ENCODE results near the gene GCAT.
"Not testable (repeated sequence)": the region's sequence is repeated elsewhere in the genome, so short reads cannot be mapped to it uniquely, and the experiment has no call there.

The GCAT gene

GRCh38 chr22:37794376-37794775 lies 13.4 kb upstream of the GCAT start:
- no peak overlapping the region for H3K9ac ChIP-seq (ENCODE audit: low read length)
- no peak overlapping the region for H3K27ac ChIP-seq (ENCODE audit: low read depth, low read length)
- H3K4me3 ChIP-seq (ENCODE audit: low read length) = no peak overlapping the region
- no peaks in the 10 kb centered on the region for H3K36me3 ChIP-seq (ENCODE audit: control insufficient read depth, insufficient read depth, low read length)
- H3K27me3 ChIP-seq (ENCODE audit: control insufficient read depth, insufficient read depth, low read length) = no peaks in the 10 kb centered on the region
- no peaks in the 10 kb centered on the region for H3K4me1 ChIP-seq (ENCODE audit: control insufficient read depth, insufficient read depth, low read length)

GRCh38 chr22:37796079-37796478 lies 11.7 kb upstream of the GCAT start:
- H3K4me1 ChIP-seq (ENCODE audit: control insufficient read depth, insufficient read depth, low read length) = no peaks in the 10 kb centered on the region
- no peak overlapping the region for H3K4me3 ChIP-seq (ENCODE audit: low read length)
- no peak overlapping the region for H3K27ac ChIP-seq (ENCODE audit: low read depth, low read length)
- H3K27me3 ChIP-seq (ENCODE audit: control insufficient read depth, insufficient read depth, low read length) = no peaks in the 10 kb centered on the region
- no peak overlapping the region for H3K9ac ChIP-seq (ENCODE audit: low read length)
- H3K36me3 ChIP-seq (ENCODE audit: control insufficient read depth, insufficient read depth, low read length) = no peaks in the 10 kb centered on the region

GRCh38 chr22:37797259-37797658 lies 10.5 kb upstream of the GCAT start:
- H3K36me3 ChIP-seq (ENCODE audit: control insufficient read depth, insufficient read depth, low read length); H3K4me3 ChIP-seq (ENCODE audit: low read length); H3K27ac ChIP-seq (ENCODE audit: low read depth, low read length); H3K27me3 ChIP-seq (ENCODE audit: control insufficient read depth, insufficient read depth, low read length); H3K4me1 ChIP-seq (ENCODE audit: control insufficient read depth, insufficient read depth, low read length); H3K9ac ChIP-seq (ENCODE audit: low read length): not testable (repeated sequence)

- Histone ChIP-seq H3K4me3 (ENCODE audit: low read length) (no peak overlapping the region), H3K27me3 (ENCODE audit: control insufficient read depth, insufficient read depth, low read length) (no peaks in the 10 kb centered on the region), H3K4me1 (ENCODE audit: control insufficient read depth, insufficient read depth, low read length) (peaks cover 4% of the 10 kb centered on the region), H3K36me3 (ENCODE audit: control insufficient read depth, insufficient read depth, low read length) (no peaks in the 10 kb centered on the region), H3K27ac (ENCODE audit: low read depth, low read length) (no peak overlapping the region), H3K9ac (ENCODE audit: low read length) (no peak overlapping the region)
These were observed 9.7 kb upstream of the GCAT start for GRCh38 chr22:37797874-37798500.

- H3K9ac ChIP-seq (ENCODE audit: low read length); H3K27ac ChIP-seq (ENCODE audit: low read depth, low read length); H3K4me3 ChIP-seq (ENCODE audit: low read length); H3K27me3 ChIP-seq (ENCODE audit: control insufficient read depth, insufficient read depth, low read length); H3K4me1 ChIP-seq (ENCODE audit: control insufficient read depth, insufficient read depth, low read length); H3K36me3 ChIP-seq (ENCODE audit: control insufficient read depth, insufficient read depth, low read length): not testable (repeated sequence)
These were observed 7.8 kb upstream of the GCAT start for GRCh38 chr22:37799979-37800378.

GRCh38 chr22:37801946-37802309 lies 5.8 kb upstream of the GCAT start:
- H3K36me3 ChIP-seq (ENCODE audit: control insufficient read depth, insufficient read depth, low read length) = no peaks in the 10 kb centered on the region
- H3K27ac ChIP-seq (ENCODE audit: low read depth, low read length) = peak overlapping the region; percentile 64
- H3K27me3 ChIP-seq (ENCODE audit: control insufficient read depth, insufficient read depth, low read length) = no peaks in the 10 kb centered on the region
- H3K9ac ChIP-seq (ENCODE audit: low read length) = peak overlapping the region; percentile 11
- peaks cover 11% of the 10 kb centered on the region for H3K4me1 ChIP-seq (ENCODE audit: control insufficient read depth, insufficient read depth, low read length)
- H3K4me3 ChIP-seq (ENCODE audit: low read length) = peak overlapping the region; percentile 76

- Histone ChIP-seq H3K27ac (ENCODE audit: low read depth, low read length) (peak overlapping the region; percentile 64), H3K4me3 (ENCODE audit: low read length) (peak overlapping the region; percentile 76), H3K4me1 (ENCODE audit: control insufficient read depth, insufficient read depth, low read length) (peaks cover 11% of the 10 kb centered on the region), H3K9ac (ENCODE audit: low read length) (peak overlapping the region; percentile 11), H3K27me3 (ENCODE audit: control insufficient read depth, insufficient read depth, low read length) (no peaks in the 10 kb centered on the region), H3K36me3 (ENCODE audit: control insufficient read depth, insufficient read depth, low read length) (no peaks in the 10 kb centered on the region)
These were observed 5.2 kb upstream of the GCAT start for GRCh38 chr22:37802310-37803194.

GRCh38 chr22:37803195-37803638 lies 4.5 kb upstream of the GCAT start:
- H3K9ac ChIP-seq (ENCODE audit: low read length) = no peak overlapping the region
- no peak overlapping the region for H3K27ac ChIP-seq (ENCODE audit: low read depth, low read length)
- peak overlapping the region; percentile 76 for H3K4me3 ChIP-seq (ENCODE audit: low read length)

GRCh38 chr22:37803639-37804351 lies 3.9 kb upstream of the GCAT start:
- H3K9ac ChIP-seq (ENCODE audit: low read length) = no peak overlapping the region
- H3K4me3 ChIP-seq (ENCODE audit: low read length) = peak overlapping the region; percentile 60
- peak overlapping the region; percentile 93 for H3K27ac ChIP-seq (ENCODE audit: low read depth, low read length)
- H3K27me3 ChIP-seq (ENCODE audit: control insufficient read depth, insufficient read depth, low read length) = no peaks in the 10 kb centered on the region
- peaks cover 14% of the 10 kb centered on the region for H3K4me1 ChIP-seq (ENCODE audit: control insufficient read depth, insufficient read depth, low read length)
- no peaks in the 10 kb centered on the region for H3K36me3 ChIP-seq (ENCODE audit: control insufficient read depth, insufficient read depth, low read length)

More at GRCh38 chr22:37803195-37803638, 4.5 kb upstream of the GCAT start:
- no peaks in the 10 kb centered on the region for H3K27me3 ChIP-seq (ENCODE audit: control insufficient read depth, insufficient read depth, low read length)
- peaks cover 12% of the 10 kb centered on the region for H3K4me1 ChIP-seq (ENCODE audit: control insufficient read depth, insufficient read depth, low read length)
- H3K36me3 ChIP-seq (ENCODE audit: control insufficient read depth, insufficient read depth, low read length) = no peaks in the 10 kb centered on the region

- no peaks in the 10 kb centered on the region for H3K36me3 ChIP-seq (ENCODE audit: control insufficient read depth, insufficient read depth, low read length)
- H3K4me3 ChIP-seq (ENCODE audit: low read length) = peak overlapping the region; percentile 60
- peaks cover 14% of the 10 kb centered on the region for H3K4me1 ChIP-seq (ENCODE audit: control insufficient read depth, insufficient read depth, low read length)
- H3K27ac ChIP-seq (ENCODE audit: low read depth, low read length) = peak overlapping the region; percentile 93
- H3K9ac ChIP-seq (ENCODE audit: low read length) = peak overlapping the region; percentile 21
- H3K27me3 ChIP-seq (ENCODE audit: control insufficient read depth, insufficient read depth, low read length) = no peaks in the 10 kb centered on the region
These were observed 3.3 kb upstream of the GCAT start for GRCh38 chr22:37804352-37804880.

- Histone ChIP-seq H3K4me3 (ENCODE audit: low read length) (peak overlapping the region; percentile 60), H3K27me3 (ENCODE audit: control insufficient read depth, insufficient read depth, low read length) (no peaks in the 10 kb centered on the region), H3K36me3 (ENCODE audit: control insufficient read depth, insufficient read depth, low read length) (no peaks in the 10 kb centered on the region), H3K27ac (ENCODE audit: low read depth, low read length) (peak overlapping the region; percentile 93), H3K9ac (ENCODE audit: low read length) (peak overlapping the region; percentile 76), H3K4me1 (ENCODE audit: control insufficient read depth, insufficient read depth, low read length) (peaks cover 14% of the 10 kb centered on the region)
These were observed 2.6 kb upstream of the GCAT start for GRCh38 chr22:37804881-37805809.

Measured in rectal smooth muscle tissue (tissue), 1 donor.